NB4 (cell line): ENCODE results near the gene ZSCAN10.
"Not testable (repeated sequence)": the region's sequence is repeated elsewhere in the genome, so short reads cannot be mapped to it uniquely, and the experiment has no call there.

Source experiments
- MYC ChIP-seq: IDR thresholded peaks from 2 replicates; pipeline ENCODE4 v1.6.1; 2011; ENCODE audit warnings: low read depth, low read length
- POLR2A ChIP-seq: IDR thresholded peaks from 2 replicates; pipeline ENCODE4 v1.6.1; 2011; ENCODE audit warnings: mild to moderate bottlenecking; ENCODE audit not compliant: insufficient read length; ENCODE audit errors: extremely low read depth
- TF ChIP-seq, protein P1 (sequence below): IDR thresholded peaks from one replicate; pipeline ENCODE4 v1.5.1; 2012; ENCODE audit warnings: low read depth, low read length
- TF ChIP-seq, protein P2 (sequence below): IDR thresholded peaks from 2 replicates; pipeline ENCODE4 v1.6.1; 2011; ENCODE audit warnings: low read depth, low read length

DNA sequence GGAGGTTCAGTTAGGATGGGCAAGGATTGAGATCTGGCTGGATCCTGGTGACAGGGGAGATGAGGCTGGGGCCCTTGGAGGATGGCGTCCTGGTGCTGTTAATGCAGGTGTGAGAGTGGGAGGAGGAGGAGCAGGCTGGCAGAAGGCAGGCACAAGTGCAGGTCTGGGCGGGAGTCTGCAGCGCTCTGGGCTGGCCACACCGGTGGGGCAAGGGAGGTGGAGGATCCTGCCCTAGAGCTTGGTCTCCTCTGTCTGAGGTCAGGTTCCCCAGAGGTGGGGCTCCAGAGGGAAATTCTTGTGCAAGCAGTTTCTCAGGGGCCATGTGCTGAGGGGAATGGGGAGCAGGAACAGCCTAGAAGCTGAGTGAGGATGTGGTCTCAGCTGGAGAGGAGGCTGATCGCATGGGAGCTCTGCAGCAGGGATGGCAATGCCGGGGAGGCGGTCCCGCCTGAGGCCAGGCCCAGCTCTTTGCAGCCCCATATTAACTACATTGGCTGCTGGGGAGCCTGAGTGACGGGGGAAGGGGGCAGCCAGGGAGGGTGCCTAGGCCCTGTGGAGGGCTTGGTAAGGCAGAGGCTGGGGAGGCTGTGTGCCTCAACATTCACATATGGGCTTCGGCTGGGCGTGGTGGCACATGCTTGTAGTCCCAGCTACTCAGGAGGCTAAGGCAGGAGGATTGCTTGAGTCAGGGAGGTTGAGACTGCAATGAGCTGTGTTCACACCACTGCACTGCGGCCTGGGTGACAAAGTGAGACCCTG, 46.3 kb downstream of the ZSCAN10 start:
- TF ChIP-seq, protein P1, sequence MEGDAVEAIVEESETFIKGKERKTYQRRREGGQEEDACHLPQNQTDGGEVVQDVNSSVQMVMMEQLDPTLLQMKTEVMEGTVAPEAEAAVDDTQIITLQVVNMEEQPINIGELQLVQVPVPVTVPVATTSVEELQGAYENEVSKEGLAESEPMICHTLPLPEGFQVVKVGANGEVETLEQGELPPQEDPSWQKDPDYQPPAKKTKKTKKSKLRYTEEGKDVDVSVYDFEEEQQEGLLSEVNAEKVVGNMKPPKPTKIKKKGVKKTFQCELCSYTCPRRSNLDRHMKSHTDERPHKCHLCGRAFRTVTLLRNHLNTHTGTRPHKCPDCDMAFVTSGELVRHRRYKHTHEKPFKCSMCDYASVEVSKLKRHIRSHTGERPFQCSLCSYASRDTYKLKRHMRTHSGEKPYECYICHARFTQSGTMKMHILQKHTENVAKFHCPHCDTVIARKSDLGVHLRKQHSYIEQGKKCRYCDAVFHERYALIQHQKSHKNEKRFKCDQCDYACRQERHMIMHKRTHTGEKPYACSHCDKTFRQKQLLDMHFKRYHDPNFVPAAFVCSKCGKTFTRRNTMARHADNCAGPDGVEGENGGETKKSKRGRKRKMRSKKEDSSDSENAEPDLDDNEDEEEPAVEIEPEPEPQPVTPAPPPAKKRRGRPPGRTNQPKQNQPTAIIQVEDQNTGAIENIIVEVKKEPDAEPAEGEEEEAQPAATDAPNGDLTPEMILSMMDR = not testable (repeated sequence)
- TF ChIP-seq MYC, POLR2A: not testable (repeated sequence)
- TF ChIP-seq, protein P2, sequence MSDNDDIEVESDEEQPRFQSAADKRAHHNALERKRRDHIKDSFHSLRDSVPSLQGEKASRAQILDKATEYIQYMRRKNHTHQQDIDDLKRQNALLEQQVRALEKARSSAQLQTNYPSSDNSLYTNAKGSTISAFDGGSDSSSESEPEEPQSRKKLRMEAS = not testable (repeated sequence)
